Neural progenitor cell (in vitro differentiated cells): Measurements from ENCODE around the gene FGF11. TPM values are rescaled to one million over a fixed set of nuclear protein-coding genes. Genes with fewer than 3 reads are reported as not detected.
"Not testable (repeated sequence)": the region's sequence is repeated elsewhere in the genome, so short reads cannot be mapped to it uniquely, and the experiment has no call there.

Experiments used
- DNase-seq: peaks from one replicate; pipeline ENCODE4 v3.0.0-alpha.2; 2016; ENCODE audit warnings: low spot score
- H2AFZ ChIP-seq: fragments of 200-600 bp; sonication (generic); replicated peaks from 2 replicates; pipeline ENCODE4 v1.6.1; 2016; ENCODE audit warnings: antibody characterized with exemption
- H3F3A ChIP-seq: fragments of 200-600 bp; sonication (generic); 2 replicates; pipeline ENCODE4 v1.6.1; 2016; ENCODE audit warnings: antibody characterized with exemption, low read depth
- H3K27ac ChIP-seq: fragments of 200-600 bp; sonication (generic); 2 replicates; pipeline ENCODE4 v1.5.1; 2016; ENCODE audit warnings: mild to moderate bottlenecking
- H3K27me3 ChIP-seq: fragments of 200-600 bp; sonication (generic); 2 replicates; pipeline ENCODE4 v1.6.1; 2016; ENCODE audit warnings: mild to moderate bottlenecking, moderate library complexity
- H3K36me3 ChIP-seq: fragments of 200-600 bp; sonication (generic); 2 replicates; pipeline ENCODE4 v1.5.1; 2016
- H3K4me1 ChIP-seq: fragments of 200-600 bp; sonication (generic); 2 replicates; pipeline ENCODE4 v1.6.1; 2016; ENCODE audit warnings: mixed run types
- H3K4me2 ChIP-seq: fragments of 200-600 bp; sonication (generic); 2 replicates; pipeline ENCODE4 v1.6.1; 2016
- H3K4me3 ChIP-seq: fragments of 200-600 bp; sonication (generic); 2 replicates; pipeline ENCODE4 v1.5.1; 2016
- H3K79me2 ChIP-seq: fragments of 200-600 bp; sonication (generic); 2 replicates; pipeline ENCODE4 v1.6.1; 2016; ENCODE audit warnings: low read depth
- H3K9ac ChIP-seq: fragments of 200-600 bp; sonication (generic); 2 replicates; pipeline ENCODE4 v1.6.1; 2016
- H3K9me3 ChIP-seq: fragments of 200-600 bp; sonication (generic); 2 replicates; pipeline ENCODE4 v1.5.1; 2016; ENCODE audit warnings: low read depth
- H4K20me1 ChIP-seq: fragments of 200-600 bp; sonication (generic); 2 replicates; pipeline ENCODE4 v1.6.1; 2016; ENCODE audit warnings: low read depth
- H3K27ac Mint-ChIP-seq: 3 replicates; pipeline ENCODE4 v1.8.0; 2021; ENCODE audit warnings: mixed read lengths
- H3K27me3 Mint-ChIP-seq: 2 replicates; pipeline ENCODE4 v1.8.0; 2022; ENCODE audit warnings: low read depth, mild to moderate bottlenecking, inconsistent platforms, moderate library complexity, mixed read lengths; ENCODE audit not compliant: insufficient read depth
- H3K36me3 Mint-ChIP-seq: 3 replicates; pipeline ENCODE4 v1.8.0; 2021; ENCODE audit warnings: mixed read lengths
- H3K4me1 Mint-ChIP-seq: 3 replicates; pipeline ENCODE4 v1.8.0; 2021; ENCODE audit warnings: mixed read lengths
- H3K4me3 Mint-ChIP-seq: 3 replicates; pipeline ENCODE4 v1.8.0; 2021; ENCODE audit warnings: mild to moderate bottlenecking, moderate library complexity, mixed read lengths
- H3K9me3 Mint-ChIP-seq: 3 replicates; pipeline ENCODE4 v1.8.0; 2020; ENCODE audit warnings: mixed read lengths
- CTCF ChIP-seq: fragments of 200-600 bp; sonication (generic); IDR thresholded peaks from 2 replicates; pipeline ENCODE4 v1.5.1; 2017; ENCODE audit warnings: antibody characterized with exemption, mild to moderate bottlenecking
- EZH2 ChIP-seq: fragments of 200-600 bp; sonication (generic); IDR thresholded peaks from 2 replicates; pipeline ENCODE4 v1.6.1; 2017; ENCODE audit warnings: antibody characterized with exemption, mild to moderate bottlenecking, moderate library complexity
- EZH2phosphoT487 ChIP-seq: fragments of 200-600 bp; sonication (generic); IDR thresholded peaks from 2 replicates; pipeline ENCODE4 v1.6.1; 2017; ENCODE audit warnings: antibody characterized with exemption
- total RNA-seq: library from RNA; depleted of rRNA; stranded (reverse); fragments of >200 nt; gene quantifications from 2 replicates; pipeline ENCODE4 v1.2.3, GENCODE V29; 2015; ENCODE audit warnings: low replicate concordance

The FGF11 gene
- total RNA-seq, 1 donor from 2014 or later: 7.6 TPM

- H3K4me3 ChIP-seq: no peak overlapping the region
- Mint-ChIP-seq H3K27me3 (peaks cover 8% of the 10 kb centered on the region), H3K9me3 (no peaks in the 10 kb centered on the region), H3K36me3 (peaks cover 6% of the 10 kb centered on the region), H3K4me1 (peaks cover 25% of the 10 kb centered on the region), H3K27ac (no peak overlapping the region), H3K4me3 (no peak overlapping the region)
- H3K27me3 ChIP-seq: no peaks in the 10 kb centered on the region
- no peak overlapping the region for H3K4me2 ChIP-seq
- no peaks in the 10 kb centered on the region for H3K36me3 ChIP-seq
- H3K9me3 ChIP-seq: no peaks in the 10 kb centered on the region
- peaks cover 11% of the 10 kb centered on the region for H3K79me2 ChIP-seq
- H2AFZ ChIP-seq: no peak overlapping the region
- H4K20me1 ChIP-seq: peaks cover 24% of the 10 kb centered on the region
- H3K4me1 ChIP-seq: no peaks in the 10 kb centered on the region
- no peak for TF ChIP-seq CTCF
- no peak for TF ChIP-seq EZH2
- no peak for TF ChIP-seq EZH2phosphoT487
- H3K9ac ChIP-seq: no peak overlapping the region
- no peaks in the 10 kb centered on the region for H3F3A ChIP-seq
- no peak overlapping the region for H3K27ac ChIP-seq
- DNase-seq: no peak
These were observed 29.0 kb downstream of the FGF11 start for GRCh38 chr17:7468290-7468689.

- Mint-ChIP-seq H3K4me3 (no peak overlapping the region), H3K4me1 (peaks cover 25% of the 10 kb centered on the region), H3K27me3 (peaks cover 8% of the 10 kb centered on the region), H3K27ac (no peak overlapping the region), H3K9me3 (no peaks in the 10 kb centered on the region), H3K36me3 (peaks cover 6% of the 10 kb centered on the region)
- Histone ChIP-seq H3K4me3 (no peak overlapping the region), H3K4me1 (no peaks in the 10 kb centered on the region), H3F3A (no peaks in the 10 kb centered on the region), H2AFZ (no peak overlapping the region), H3K36me3 (no peaks in the 10 kb centered on the region), H3K79me2 (peaks cover 16% of the 10 kb centered on the region), H3K9ac (no peak overlapping the region), H3K27ac (no peak overlapping the region), H3K27me3 (no peaks in the 10 kb centered on the region), H3K4me2 (no peak overlapping the region), H3K9me3 (no peaks in the 10 kb centered on the region), H4K20me1 (peaks cover 24% of the 10 kb centered on the region)
- TF ChIP-seq EZH2 (no peak), CTCF (no peak), EZH2phosphoT487 (no peak)
- DNase-seq: no peak
These were observed 29.6 kb downstream of the FGF11 start for GRCh38 chr17:7468804-7469389.

GRCh38 chr17:7469843-7470242 lies 30.5 kb downstream of the FGF11 start:
- not testable (repeated sequence) for H3F3A ChIP-seq, H3K4me1 ChIP-seq, H3K9me3 ChIP-seq, H3K4me3 ChIP-seq, H2AFZ ChIP-seq, H3K27ac ChIP-seq, H3K27ac Mint-ChIP-seq, DNase-seq, H3K27me3 Mint-ChIP-seq, H3K36me3 ChIP-seq, H3K36me3 Mint-ChIP-seq, H3K9me3 Mint-ChIP-seq, H3K4me3 Mint-ChIP-seq, H3K4me2 ChIP-seq, H3K9ac ChIP-seq, H3K27me3 ChIP-seq
- H4K20me1 ChIP-seq: peaks cover 24% of the 10 kb centered on the region
- peaks cover 25% of the 10 kb centered on the region for H3K4me1 Mint-ChIP-seq
- H3K79me2 ChIP-seq: peaks cover 23% of the 10 kb centered on the region

- not testable (repeated sequence) for H3K36me3 ChIP-seq, H3F3A ChIP-seq, H3K4me2 ChIP-seq, H3K9me3 Mint-ChIP-seq, H3K4me3 Mint-ChIP-seq, H3K36me3 Mint-ChIP-seq, H3K27ac Mint-ChIP-seq, H3K9me3 ChIP-seq, H3K27me3 Mint-ChIP-seq, DNase-seq, H3K27ac ChIP-seq, H2AFZ ChIP-seq, H3K4me1 ChIP-seq, H3K9ac ChIP-seq, H3K4me3 ChIP-seq, H3K27me3 ChIP-seq
- Histone ChIP-seq H3K79me2 (peaks cover 29% of the 10 kb centered on the region), H4K20me1 (peaks cover 24% of the 10 kb centered on the region)
- H3K4me1 Mint-ChIP-seq: peaks cover 25% of the 10 kb centered on the region
These were observed 31.2 kb downstream of the FGF11 start for GRCh38 chr17:7470457-7470973.
